Lower leg skin (tissue), 3 donors: ENCODE results near the gene SLC26A11.

Experiments
- POLR2A ChIP-seq, 2 donors: fragments of 450-650 bp; IDR thresholded peaks; one replicate each; pipeline ENCODE4 v1.6.1; 2016 to 2017; ENCODE audit warnings: antibody characterized with exemption in 2 of 2, mild to moderate bottlenecking in 1 of 2, moderate library complexity in 1 of 2
- TF ChIP-seq, protein P1 (sequence below), 3 donors: fragments of 450-650 bp; IDR thresholded peaks; one replicate each; pipeline ENCODE4 v1.5.1; 2016; ENCODE audit warnings: antibody characterized with exemption in 3 of 3, mild to moderate bottlenecking in 3 of 3, moderate library complexity in 2 of 3

DNA sequence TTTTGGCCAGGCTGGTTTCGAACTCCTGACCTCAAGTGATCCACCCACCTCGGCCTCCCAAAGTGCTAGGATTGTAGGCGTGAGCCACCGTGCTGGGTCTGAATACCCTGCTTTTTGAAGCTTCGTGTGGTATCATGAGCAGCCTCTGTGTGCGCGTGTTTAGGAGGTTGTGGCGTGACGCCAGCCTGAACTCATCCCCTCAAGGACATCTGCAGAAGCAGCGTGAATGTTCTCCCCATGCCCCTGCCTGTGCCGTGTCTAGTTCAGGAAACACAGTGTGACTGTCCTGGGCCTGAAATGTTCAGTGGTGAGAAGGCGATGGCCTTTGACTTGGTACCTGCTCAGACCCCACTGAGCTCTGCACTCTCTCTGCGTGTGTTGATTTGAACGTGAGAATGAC, 76.0 kb downstream of the SLC26A11 start:
- TF ChIP-seq, protein P1, sequence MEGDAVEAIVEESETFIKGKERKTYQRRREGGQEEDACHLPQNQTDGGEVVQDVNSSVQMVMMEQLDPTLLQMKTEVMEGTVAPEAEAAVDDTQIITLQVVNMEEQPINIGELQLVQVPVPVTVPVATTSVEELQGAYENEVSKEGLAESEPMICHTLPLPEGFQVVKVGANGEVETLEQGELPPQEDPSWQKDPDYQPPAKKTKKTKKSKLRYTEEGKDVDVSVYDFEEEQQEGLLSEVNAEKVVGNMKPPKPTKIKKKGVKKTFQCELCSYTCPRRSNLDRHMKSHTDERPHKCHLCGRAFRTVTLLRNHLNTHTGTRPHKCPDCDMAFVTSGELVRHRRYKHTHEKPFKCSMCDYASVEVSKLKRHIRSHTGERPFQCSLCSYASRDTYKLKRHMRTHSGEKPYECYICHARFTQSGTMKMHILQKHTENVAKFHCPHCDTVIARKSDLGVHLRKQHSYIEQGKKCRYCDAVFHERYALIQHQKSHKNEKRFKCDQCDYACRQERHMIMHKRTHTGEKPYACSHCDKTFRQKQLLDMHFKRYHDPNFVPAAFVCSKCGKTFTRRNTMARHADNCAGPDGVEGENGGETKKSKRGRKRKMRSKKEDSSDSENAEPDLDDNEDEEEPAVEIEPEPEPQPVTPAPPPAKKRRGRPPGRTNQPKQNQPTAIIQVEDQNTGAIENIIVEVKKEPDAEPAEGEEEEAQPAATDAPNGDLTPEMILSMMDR (IDR thresholded peaks at IDR 0.05): no peak
- no peak for TF ChIP-seq POLR2A (IDR thresholded peaks at IDR 0.05)
